Pancreas (tissue), 10 donors: ENCODE data around the gene CMIP. TPM values are rescaled to one million over a fixed set of nuclear protein-coding genes. Genes with fewer than 3 reads are reported as not detected.

Source experiments
- ATAC-seq, 4 donors: fragments of 200-7000 bp; cut with Tn5 transposase; one replicate each; pipeline versions ENCODE4 v1.8.0 to v1.9.1; 2020; ENCODE audit warnings: mild to moderate bottlenecking in 4 of 4, moderate library complexity in 4 of 4
- DNase-seq, 6 donors: peaks; one replicate each; pipeline ENCODE4 v3.0.0-alpha.2; 2020
- FAIRE-seq: peaks from 2 replicates; lab custom pipeline; 2012; peaks lifted over from hg19 to GRCh38; lab: Jason Lieb, UNC
- H3K27ac ChIP-seq, 4 donors: fragments of 200-600 bp; sonication (generic); 1 replicate in 3 of 4; 2 replicates in 1 of 4; pipeline versions ENCODE4 v1.5.0 to v1.8.0; 2020
- H3K27me3 ChIP-seq, 4 donors: fragments of 200-600 bp; one replicate each; pipeline ENCODE4 v1.8.0; 2021
- H3K36me3 ChIP-seq, 3 donors: fragments of 200-600 bp; sonication (generic) in 1 of 3; one replicate each; pipeline versions ENCODE4 v1.5.0 to v1.8.0; 2020 to 2021
- H3K4me1 ChIP-seq, 3 donors: fragments of 200-600 bp; one replicate each; pipeline ENCODE4 v1.8.0; 2021
- H3K4me3 ChIP-seq, 4 donors: fragments of 200-600 bp; sonication (generic) in 2 of 4; one replicate each; pipeline versions ENCODE4 v1.5.0 to v1.8.0; 2020 to 2021
- H3K9me3 ChIP-seq, 4 donors: fragments of 200-600 bp; one replicate each; pipeline ENCODE4 v1.8.0; 2021
- CTCF ChIP-seq, 4 donors: fragments of 200-600 bp; sonication (generic) in 3 of 4; IDR thresholded peaks; one replicate each; pipeline versions ENCODE4 v1.5.0 to v1.8.0; 2021; ENCODE audit warnings: antibody characterized with exemption in 4 of 4
- WGBS, 2 donors: extraction: QIAGEN DNeasy Blood & Tissue Kit; methylation state at CpG; one replicate each; pipeline ENCODE4 v1.1.7; 2013; 5-methylcytosine and 5-hydroxymethylcytosine counted together
- intact Hi-C, 3 donors: fragments of 100-400 bp; cut with DNase I; formaldehyde crosslinking; loops; one replicate each; pipeline versions ENCODE4 v1.11.1 to v1.14.2; 2022
- polyA plus RNA-seq, 2 donors: library from polyadenylated mRNA; stranded (reverse); fragments of 200-250 nt; gene quantifications; one replicate each; pipeline ENCODE4 v1.2.3, GENCODE V29; 2013
- total RNA-seq, 6 donors: library from RNA; stranded (reverse); fragmentation: NEBNext Ultra II Directional in 4 of 6; extraction: Animal tissue kit (Norgen Biotek cat#: 25700) in 4 of 6; gene quantifications; one replicate each; pipeline versions ENCODE4 v1.2.1 to v1.2.4, GENCODE V29; 2021 to 2023
- donor health status: healthy with polysubstance abuse.
- donor health status: DM: no; HTN: no; CAD: no; lungs with moderate emphysema.
- donor health status: DM: no; HTN: no; CAD: no.
- donor health status: control.
- donor health status: control.
- donor health status: Bipolar disorder and iron deficiency.
- donor health status: DM: yes; HTN: yes; CAD: no.
- donor health status: DM: no; HTN: no; CAD: no.
- donor health status: DM: no; HTN: no; CAD: no.
- donor health status: DM: yes; HTN: yes; CAD: no.

Gene CMIP
- total and polyA plus RNA-seq, 8 donors: 9.7 to 37.0 (median 21.5) TPM

GRCh38 chr16:81624760-81625543, 180.3 kb downstream of the CMIP start:
- intact Hi-C loops: loop anchor here in 1 of 3 donors (5.0 kb wide), 1 partner anchor 97 kb away; no protein-coding TSS in a partner anchor
- peak overlapping the region; percentile 73 to 85 (median 82) for H3K27ac ChIP-seq
- DNase-seq (peak in 1 of 6 donors; percentile 61), FAIRE-seq (no peak), ATAC-seq (peak; percentile 2 to 44 (median 5))
- 71 to 74% methylated on average over 11 of the region's 11 CpGs for WGBS, 2 donors
- TF ChIP-seq CTCF (IDR thresholded peaks at IDR 0.05): no peak
- H3K4me1 ChIP-seq: peaks cover 7 to 18% (median 15%) of the 10 kb centered on the region in 3 donors
- no peak overlapping the region for H3K4me3 ChIP-seq
- H3K9me3 ChIP-seq: no peaks in the 10 kb centered on the region
- H3K36me3 ChIP-seq: peaks cover 0 to 8% (median 0%) of the 10 kb centered on the region in 3 donors
- no peaks in the 10 kb centered on the region for H3K27me3 ChIP-seq

DNA sequence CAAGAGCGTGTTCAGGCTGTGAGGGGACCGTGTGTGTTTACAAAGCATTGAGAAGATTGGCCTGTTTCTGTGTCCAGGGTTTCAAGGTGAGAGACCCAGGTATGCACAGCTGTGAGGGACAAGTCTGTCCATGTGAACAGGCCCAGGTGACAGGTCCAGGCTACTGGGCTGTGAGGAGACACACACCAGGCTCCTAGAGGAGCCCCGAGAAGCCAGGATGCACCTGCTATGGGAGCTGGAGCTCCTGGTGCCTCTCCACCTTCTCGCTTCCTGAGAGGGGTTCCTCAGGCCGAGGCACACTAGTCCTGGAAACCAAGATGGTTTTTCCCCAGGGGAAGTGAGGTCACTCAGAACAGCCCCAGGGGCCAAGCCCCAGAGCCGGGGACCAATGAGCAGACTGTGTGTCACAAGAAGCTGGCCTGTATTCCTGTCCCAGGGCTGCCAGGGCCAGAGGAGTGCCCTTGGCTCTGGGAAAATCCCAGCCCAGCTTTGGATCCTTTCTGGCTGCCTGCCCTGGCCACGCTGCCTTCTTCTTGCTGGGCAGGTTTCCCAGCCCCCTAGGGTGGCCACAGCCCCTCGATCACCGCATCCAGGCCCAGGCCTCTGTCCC, 181.0 kb downstream of the CMIP start:
- no peak overlapping the region for H3K4me3 ChIP-seq
- H3K9me3 ChIP-seq: no peaks in the 10 kb centered on the region
- H3K4me1 ChIP-seq: peaks cover 7 to 18% (median 15%) of the 10 kb centered on the region in 3 donors
- no peak for TF ChIP-seq CTCF (IDR thresholded peaks at IDR 0.05)
- peak overlapping the region; percentile 73 to 85 (median 82) for H3K27ac ChIP-seq
- intact Hi-C loops: no loop called here
- peaks cover 0 to 8% (median 0%) of the 10 kb centered on the region in 3 donors for H3K36me3 ChIP-seq
- FAIRE-seq (no peak), ATAC-seq (peak; percentile 93 to 94 (median 94)), DNase-seq (peak; percentile 82 to 95 (median 90))
- no peaks in the 10 kb centered on the region for H3K27me3 ChIP-seq
- 24 to 31% methylated on average over 9 of the region's 9 CpGs for WGBS, 2 donors

GRCh38 chr16:81626181-81626674, 181.6 kb downstream of the CMIP start:
- intact Hi-C loops: no loop called here

GRCh38 chr16:81627024-81627423, 182.4 kb downstream of the CMIP start:
- TF ChIP-seq CTCF (IDR thresholded peaks at IDR 0.05): no peak
- ATAC-seq: no peak
- no peak for DNase-seq
- no peak overlapping the region for H3K4me3 ChIP-seq
- H3K27ac ChIP-seq: no peak overlapping the region
- H3K9me3 ChIP-seq: no peaks in the 10 kb centered on the region
- H3K36me3 ChIP-seq: no peaks in the 10 kb centered on the region
- intact Hi-C loops: no loop called here
- H3K4me1 ChIP-seq: peaks cover 7 to 18% (median 15%) of the 10 kb centered on the region in 3 donors
- H3K27me3 ChIP-seq: no peaks in the 10 kb centered on the region
- FAIRE-seq: no peak
- 94 to 100% methylated on average over 6 of the region's 6 CpGs for WGBS, 2 donors

More at GRCh38 chr16:81626181-81626674, 181.6 kb downstream of the CMIP start:
- no peaks in the 10 kb centered on the region for H3K9me3 ChIP-seq
- H3K27me3 ChIP-seq: no peaks in the 10 kb centered on the region
- no peak for TF ChIP-seq CTCF (IDR thresholded peaks at IDR 0.05)
- peaks cover 0 to 4% (median 0%) of the 10 kb centered on the region in 3 donors for H3K36me3 ChIP-seq
- FAIRE-seq (no peak), ATAC-seq (peak in 1 of 4 donors; percentile 2), DNase-seq (no peak)
- WGBS, 2 donors: 64 to 72% methylated on average over 6 of the region's 6 CpGs
- H3K4me3 ChIP-seq: no peak overlapping the region
- H3K27ac ChIP-seq: peak overlapping the region; percentile 73 to 85 (median 82)
- H3K4me1 ChIP-seq: peaks cover 7 to 18% (median 15%) of the 10 kb centered on the region in 3 donors
